OCI-LY3 (cell line): ENCODE measurements around the gene SMIM43.

Source experiments
- EZH2phosphoT487 ChIP-seq: fragments of 200-600 bp; shearing (Covaris generic); IDR thresholded peaks from 2 replicates; pipeline ENCODE4 v1.6.1; 2018; ENCODE audit warnings: antibody characterized with exemption, mixed run types, low read depth
- TF ChIP-seq, protein P1 (sequence below): fragments of 200-600, 300-600 bp; sonication (generic); IDR thresholded peaks from 2 replicates; pipeline ENCODE4 v1.5.1; 2014; ENCODE audit warnings: antibody characterized with exemption, low read length, low read depth

DNA sequence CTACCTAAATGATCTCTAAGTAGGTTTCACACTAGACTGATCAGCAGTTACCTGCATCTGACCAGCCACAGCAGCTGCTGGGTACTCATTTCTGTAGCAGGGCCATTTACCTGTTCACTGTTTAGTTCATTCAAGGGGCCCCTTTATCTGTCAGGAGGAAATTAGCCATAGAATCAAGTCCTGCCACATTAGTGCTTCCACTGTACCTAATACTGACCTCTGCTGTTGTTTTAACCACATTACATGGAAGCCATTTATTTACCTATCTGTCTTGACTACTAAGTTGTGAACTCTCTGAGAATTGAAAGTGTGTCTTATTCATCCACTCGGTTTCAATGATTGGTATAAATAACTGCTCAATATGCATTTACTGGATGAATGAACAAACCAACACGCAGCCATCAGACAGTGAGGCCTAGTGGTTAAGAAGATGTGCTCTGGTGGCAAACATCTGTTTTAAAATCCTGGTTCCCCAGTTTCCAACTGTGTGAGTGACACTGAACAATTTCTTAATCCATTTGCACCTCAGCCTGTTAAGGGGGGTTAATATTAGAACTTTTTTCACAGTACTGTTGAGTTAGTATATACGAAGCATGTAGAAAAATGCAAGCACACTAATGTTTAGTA is 38.2 kb downstream of the SMIM43 start:
- TF ChIP-seq, protein P1, sequence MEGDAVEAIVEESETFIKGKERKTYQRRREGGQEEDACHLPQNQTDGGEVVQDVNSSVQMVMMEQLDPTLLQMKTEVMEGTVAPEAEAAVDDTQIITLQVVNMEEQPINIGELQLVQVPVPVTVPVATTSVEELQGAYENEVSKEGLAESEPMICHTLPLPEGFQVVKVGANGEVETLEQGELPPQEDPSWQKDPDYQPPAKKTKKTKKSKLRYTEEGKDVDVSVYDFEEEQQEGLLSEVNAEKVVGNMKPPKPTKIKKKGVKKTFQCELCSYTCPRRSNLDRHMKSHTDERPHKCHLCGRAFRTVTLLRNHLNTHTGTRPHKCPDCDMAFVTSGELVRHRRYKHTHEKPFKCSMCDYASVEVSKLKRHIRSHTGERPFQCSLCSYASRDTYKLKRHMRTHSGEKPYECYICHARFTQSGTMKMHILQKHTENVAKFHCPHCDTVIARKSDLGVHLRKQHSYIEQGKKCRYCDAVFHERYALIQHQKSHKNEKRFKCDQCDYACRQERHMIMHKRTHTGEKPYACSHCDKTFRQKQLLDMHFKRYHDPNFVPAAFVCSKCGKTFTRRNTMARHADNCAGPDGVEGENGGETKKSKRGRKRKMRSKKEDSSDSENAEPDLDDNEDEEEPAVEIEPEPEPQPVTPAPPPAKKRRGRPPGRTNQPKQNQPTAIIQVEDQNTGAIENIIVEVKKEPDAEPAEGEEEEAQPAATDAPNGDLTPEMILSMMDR = peak; percentile 75
- TF ChIP-seq EZH2phosphoT487 = no peak
